ENCODE data around the gene RAB6B. TPM values are rescaled to one million over a fixed set of nuclear protein-coding genes. Genes with fewer than 3 reads are reported as not detected.

RAB6B gene
- polyA plus RNA-seq, 1 donor (not counting 4 experiments of a cell fraction or from before 2014, with no cell fraction given), result 2.2 TPM

DNA sequence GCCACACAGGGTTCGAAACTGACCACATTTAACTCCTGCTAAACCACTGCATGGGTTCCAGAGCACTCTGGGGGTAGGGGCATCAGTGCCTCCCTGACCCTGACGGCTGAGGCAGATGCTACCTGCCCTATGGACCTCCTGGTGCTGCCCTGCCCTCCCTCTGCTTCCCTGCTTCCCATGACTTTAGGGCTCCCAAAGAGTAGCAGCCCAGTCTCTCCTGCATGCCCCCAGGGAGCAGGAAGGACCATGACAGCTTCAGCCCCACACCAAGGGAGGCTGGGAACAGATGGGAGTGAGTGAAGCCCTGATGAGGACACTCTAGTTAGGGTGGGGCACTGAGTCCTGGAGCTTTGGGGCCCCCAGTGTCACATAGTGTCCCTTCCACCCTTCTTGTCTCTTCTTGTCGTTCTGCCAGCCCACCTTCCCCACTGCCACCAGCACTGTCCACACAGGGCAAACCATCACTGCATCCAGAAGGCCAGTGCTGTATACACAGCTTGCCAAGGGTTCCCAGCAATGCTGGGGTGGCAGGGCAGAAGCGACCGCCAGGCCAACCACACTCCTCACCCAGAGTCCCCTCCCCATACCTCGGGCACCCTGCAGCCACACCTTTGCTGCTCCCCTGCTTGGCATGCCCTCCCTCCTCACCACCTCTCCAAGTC, 59.1 kb downstream of the RAB6B start:
- no peaks in the 10 kb centered on the region for H4K20me1 ChIP-seq (ENCODE audit: control insufficient read depth, extremely low read depth, insufficient read depth, low read length)
- H2AFZ ChIP-seq (ENCODE audit: control insufficient read depth, low read length), result no peak overlapping the region
- H3K27ac ChIP-seq (ENCODE audit: control insufficient read depth, insufficient read depth, low read length), result no peak overlapping the region
- no peaks in the 10 kb centered on the region for H3K79me2 ChIP-seq (ENCODE audit: control insufficient read depth, insufficient read depth, low read length)
- no peaks in the 10 kb centered on the region for H3K9me1 ChIP-seq (ENCODE audit: control insufficient read depth, extremely low read depth, insufficient read depth, low read length)
- H3K36me3 ChIP-seq (ENCODE audit: control insufficient read depth in 2 of 2, extremely low read depth in 1 of 2, insufficient read depth in 2 of 2, low read length in 2 of 2), result no peaks in the 10 kb centered on the region
- no peak overlapping the region for H3K9ac ChIP-seq (ENCODE audit: control insufficient read depth, extremely low read depth, insufficient read depth, low read length)
- H3K4me1 ChIP-seq (ENCODE audit: control insufficient read depth, extremely low read depth, insufficient read depth, low read length), result no peaks in the 10 kb centered on the region
- DNase-seq (ENCODE audit: low read depth, low spot score), result no peak
- TF ChIP-seq, protein P1, sequence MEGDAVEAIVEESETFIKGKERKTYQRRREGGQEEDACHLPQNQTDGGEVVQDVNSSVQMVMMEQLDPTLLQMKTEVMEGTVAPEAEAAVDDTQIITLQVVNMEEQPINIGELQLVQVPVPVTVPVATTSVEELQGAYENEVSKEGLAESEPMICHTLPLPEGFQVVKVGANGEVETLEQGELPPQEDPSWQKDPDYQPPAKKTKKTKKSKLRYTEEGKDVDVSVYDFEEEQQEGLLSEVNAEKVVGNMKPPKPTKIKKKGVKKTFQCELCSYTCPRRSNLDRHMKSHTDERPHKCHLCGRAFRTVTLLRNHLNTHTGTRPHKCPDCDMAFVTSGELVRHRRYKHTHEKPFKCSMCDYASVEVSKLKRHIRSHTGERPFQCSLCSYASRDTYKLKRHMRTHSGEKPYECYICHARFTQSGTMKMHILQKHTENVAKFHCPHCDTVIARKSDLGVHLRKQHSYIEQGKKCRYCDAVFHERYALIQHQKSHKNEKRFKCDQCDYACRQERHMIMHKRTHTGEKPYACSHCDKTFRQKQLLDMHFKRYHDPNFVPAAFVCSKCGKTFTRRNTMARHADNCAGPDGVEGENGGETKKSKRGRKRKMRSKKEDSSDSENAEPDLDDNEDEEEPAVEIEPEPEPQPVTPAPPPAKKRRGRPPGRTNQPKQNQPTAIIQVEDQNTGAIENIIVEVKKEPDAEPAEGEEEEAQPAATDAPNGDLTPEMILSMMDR (optimal IDR thresholded peaks at IDR 0.05 in 1 of 3, IDR thresholded peaks at IDR 0.05 in 1 of 3, conservative IDR thresholded peaks at IDR 0.05 in 1 of 3; ENCODE audit: extremely low read depth in 1 of 3, insufficient read depth in 2 of 3, low read length in 3 of 3), result no peak
- no peak for TF ChIP-seq EZH2 (IDR thresholded peaks at IDR 0.05; ENCODE audit: low read length)
- H3K4me3 ChIP-seq (ENCODE audit: control insufficient read depth in 2 of 3, extremely low read depth in 1 of 3, insufficient read depth in 2 of 3, low read depth in 1 of 3, low read length in 3 of 3), result no peak overlapping the region
- H3K27me3 ChIP-seq (ENCODE audit: control insufficient read depth, extremely low read depth, insufficient read depth, low read length), result peaks cover 4% of the 10 kb centered on the region
- no peak overlapping the region for H3K4me2 ChIP-seq (ENCODE audit: control insufficient read depth, extremely low read depth, insufficient read depth, low read depth, low read length)
- dilution Hi-C loops (cut with MboI; ENCODE audit: extremely low pct_ligation_motif_present, low sequenced_read_pairs), result no loop called here
- no peaks in the 10 kb centered on the region for H3K9me3 ChIP-seq (ENCODE audit: control insufficient read depth, low read depth, low read length)
- FAIRE-seq, result no peak

DNA sequence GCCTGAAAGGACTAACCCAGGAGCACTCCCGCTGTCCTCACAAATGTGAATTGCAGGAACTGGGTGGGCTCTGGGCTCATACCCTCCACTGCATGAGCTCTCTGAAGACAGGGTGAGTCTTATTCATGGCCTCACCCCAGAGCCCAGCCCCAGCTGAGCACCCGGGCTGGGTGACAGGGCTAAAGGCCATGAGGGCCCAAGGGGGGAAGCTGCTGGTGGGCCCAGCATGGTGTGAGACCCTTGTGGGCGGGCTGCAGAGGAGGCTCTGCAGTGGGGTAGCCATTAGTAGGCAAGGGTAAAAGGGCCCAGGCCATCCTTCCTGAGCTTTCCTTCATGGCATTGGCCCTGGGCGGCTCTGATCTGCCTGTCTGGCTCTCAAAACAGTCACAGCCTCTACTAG, 59.7 kb downstream of the RAB6B start:
- no peaks in the 10 kb centered on the region for H3K79me2 ChIP-seq (ENCODE audit: control insufficient read depth, insufficient read depth, low read length)
- no peak overlapping the region for H3K27ac ChIP-seq (ENCODE audit: control insufficient read depth, insufficient read depth, low read length)
- peaks cover 4% of the 10 kb centered on the region for H3K27me3 ChIP-seq (ENCODE audit: control insufficient read depth, extremely low read depth, insufficient read depth, low read length)
- no peaks in the 10 kb centered on the region for H3K9me3 ChIP-seq (ENCODE audit: control insufficient read depth, low read depth, low read length)
- DNase-seq (ENCODE audit: low read depth, low spot score), result no peak
- H3K4me3 ChIP-seq (ENCODE audit: control insufficient read depth in 2 of 3, extremely low read depth in 1 of 3, insufficient read depth in 2 of 3, low read depth in 1 of 3, low read length in 3 of 3), result no peak overlapping the region
- dilution Hi-C loops (cut with MboI; ENCODE audit: extremely low pct_ligation_motif_present, low sequenced_read_pairs), result no loop called here
- H3K9ac ChIP-seq (ENCODE audit: control insufficient read depth, extremely low read depth, insufficient read depth, low read length), result no peak overlapping the region
- TF ChIP-seq EZH2 (IDR thresholded peaks at IDR 0.05; ENCODE audit: low read length), result no peak
- TF ChIP-seq, protein P1 (optimal IDR thresholded peaks at IDR 0.05 in 1 of 3, IDR thresholded peaks at IDR 0.05 in 1 of 3, conservative IDR thresholded peaks at IDR 0.05 in 1 of 3; ENCODE audit: extremely low read depth in 1 of 3, insufficient read depth in 2 of 3, low read length in 3 of 3), result no peak
- FAIRE-seq, result no peak
- no peaks in the 10 kb centered on the region for H3K4me1 ChIP-seq (ENCODE audit: control insufficient read depth, extremely low read depth, insufficient read depth, low read length)
- no peaks in the 10 kb centered on the region for H3K9me1 ChIP-seq (ENCODE audit: control insufficient read depth, extremely low read depth, insufficient read depth, low read length)
- no peaks in the 10 kb centered on the region for H3K36me3 ChIP-seq (ENCODE audit: control insufficient read depth in 2 of 2, extremely low read depth in 1 of 2, insufficient read depth in 2 of 2, low read length in 2 of 2)
- no peaks in the 10 kb centered on the region for H4K20me1 ChIP-seq (ENCODE audit: control insufficient read depth, extremely low read depth, insufficient read depth, low read length)
- no peak overlapping the region for H2AFZ ChIP-seq (ENCODE audit: control insufficient read depth, low read length)
- H3K4me2 ChIP-seq (ENCODE audit: control insufficient read depth, extremely low read depth, insufficient read depth, low read depth, low read length), result no peak overlapping the region
